Measurements from ENCODE around the gene CKMT2.

The CKMT2 gene

GRCh38 chr5:81216152-81216551, 17.0 kb upstream of the CKMT2 start:
- no peak for DNase-seq (ENCODE audit: low read depth, low spot score)

GRCh38 chr5:81219389-81219788, 13.7 kb upstream of the CKMT2 start:
- no peak for DNase-seq (ENCODE audit: low read depth, low spot score)

GRCh38 chr5:81222285-81222684, 10.8 kb upstream of the CKMT2 start:
- no peak for DNase-seq (ENCODE audit: low read depth, low spot score)

GRCh38 chr5:81225463-81225862, 7.7 kb upstream of the CKMT2 start:
- DNase-seq (ENCODE audit: low read depth, low spot score): no peak

GRCh38 chr5:81226286-81226685, 6.8 kb upstream of the CKMT2 start:
- no peak for DNase-seq (ENCODE audit: low read depth, low spot score)

GRCh38 chr5:81226949-81227348, 6.2 kb upstream of the CKMT2 start:
- DNase-seq (ENCODE audit: low read depth, low spot score): no peak

- DNase-seq (ENCODE audit: low read depth, low spot score): no peak
Observed at GRCh38 chr5:81228084-81228483, 5.0 kb upstream of the CKMT2 start.

GRCh38 chr5:81230416-81230815, 2.7 kb upstream of the CKMT2 start:
- no peak for DNase-seq (ENCODE audit: low read depth, low spot score)

- no peak for DNase-seq (ENCODE audit: low read depth, low spot score)
Observed at GRCh38 chr5:81232464-81233079, 550 bp upstream of the CKMT2 start.

- no peak for DNase-seq (ENCODE audit: low read depth, low spot score)
Observed at GRCh38 chr5:81234299-81234698, 1.2 kb downstream of the CKMT2 start.

- no peak for DNase-seq (ENCODE audit: low read depth, low spot score)
Observed at GRCh38 chr5:81234801-81235200, 1.7 kb downstream of the CKMT2 start.

- DNase-seq (ENCODE audit: low read depth, low spot score): no peak
Observed at GRCh38 chr5:81235287-81236072, 2.4 kb downstream of the CKMT2 start.

GRCh38 chr5:81238460-81238859, 5.3 kb downstream of the CKMT2 start:
- DNase-seq (ENCODE audit: low read depth, low spot score): no peak

GRCh38 chr5:81239613-81240012, 6.5 kb downstream of the CKMT2 start:
- no peak for DNase-seq (ENCODE audit: low read depth, low spot score)

- no peak for DNase-seq (ENCODE audit: low read depth, low spot score)
Observed at GRCh38 chr5:81241001-81241400, 7.9 kb downstream of the CKMT2 start.

GRCh38 chr5:81241961-81242648, 9.0 kb downstream of the CKMT2 start:
- no peak for DNase-seq (ENCODE audit: low read depth, low spot score)

GRCh38 chr5:81242906-81243436, 9.8 kb downstream of the CKMT2 start:
- DNase-seq (ENCODE audit: low read depth, low spot score): no peak

- DNase-seq (ENCODE audit: low read depth, low spot score): no peak
Observed at GRCh38 chr5:81244451-81244850, 11.3 kb downstream of the CKMT2 start.

- DNase-seq (ENCODE audit: low read depth, low spot score): no peak
Observed at GRCh38 chr5:81245871-81246235, 12.7 kb downstream of the CKMT2 start.

- DNase-seq (ENCODE audit: low read depth, low spot score): no peak
Observed at GRCh38 chr5:81246697-81247096, 13.6 kb downstream of the CKMT2 start.

- no peak for DNase-seq (ENCODE audit: low read depth, low spot score)
Observed at GRCh38 chr5:81247441-81247972, 14.4 kb downstream of the CKMT2 start.

- no peak for DNase-seq (ENCODE audit: low read depth, low spot score)
Observed at GRCh38 chr5:81249240-81249639, 16.1 kb downstream of the CKMT2 start.
